ENCODE data around the gene FJX1.

The FJX1 gene

DNA sequence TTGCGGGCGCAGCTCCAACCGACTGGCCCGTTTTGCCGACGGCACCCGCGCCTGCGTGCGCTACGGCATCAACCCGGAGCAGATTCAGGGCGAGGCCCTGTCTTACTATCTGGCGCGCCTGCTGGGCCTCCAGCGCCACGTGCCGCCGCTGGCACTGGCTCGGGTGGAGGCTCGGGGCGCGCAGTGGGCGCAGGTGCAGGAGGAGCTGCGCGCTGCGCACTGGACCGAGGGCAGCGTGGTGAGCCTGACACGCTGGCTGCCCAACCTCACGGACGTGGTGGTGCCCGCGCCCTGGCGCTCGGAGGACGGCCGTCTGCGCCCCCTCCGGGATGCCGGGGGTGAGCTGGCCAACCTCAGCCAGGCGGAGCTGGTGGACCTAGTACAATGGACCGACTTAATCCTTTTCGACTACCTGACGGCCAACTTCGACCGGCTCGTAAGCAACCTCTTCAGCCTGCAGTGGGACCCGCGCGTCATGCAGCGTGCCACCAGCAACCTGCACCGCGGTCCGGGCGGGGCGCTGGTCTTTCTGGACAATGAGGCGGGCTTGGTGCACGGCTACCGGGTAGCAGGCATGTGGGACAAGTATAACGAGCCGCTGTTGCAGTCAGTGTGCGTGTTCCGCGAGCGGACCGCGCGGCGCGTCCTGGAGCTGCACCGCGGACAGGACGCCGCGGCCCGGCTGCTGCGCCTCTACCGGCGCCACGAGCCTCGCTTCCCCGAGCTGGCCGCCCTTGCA lies 1.0 kb downstream of the FJX1 start:
- Mint-ChIP-seq H3K4me1 (peaks cover 17% of the 10 kb centered on the region), H3K27ac (no peak overlapping the region), H3K27me3 (peaks cover 83% of the 10 kb centered on the region), H3K9me3 (no peaks in the 10 kb centered on the region), H3K4me3 (peak overlapping the region; percentile 64 to 76)
- DNase-seq (peak; percentile 21 to 44), ATAC-seq (peak; percentile 65)

DNA sequence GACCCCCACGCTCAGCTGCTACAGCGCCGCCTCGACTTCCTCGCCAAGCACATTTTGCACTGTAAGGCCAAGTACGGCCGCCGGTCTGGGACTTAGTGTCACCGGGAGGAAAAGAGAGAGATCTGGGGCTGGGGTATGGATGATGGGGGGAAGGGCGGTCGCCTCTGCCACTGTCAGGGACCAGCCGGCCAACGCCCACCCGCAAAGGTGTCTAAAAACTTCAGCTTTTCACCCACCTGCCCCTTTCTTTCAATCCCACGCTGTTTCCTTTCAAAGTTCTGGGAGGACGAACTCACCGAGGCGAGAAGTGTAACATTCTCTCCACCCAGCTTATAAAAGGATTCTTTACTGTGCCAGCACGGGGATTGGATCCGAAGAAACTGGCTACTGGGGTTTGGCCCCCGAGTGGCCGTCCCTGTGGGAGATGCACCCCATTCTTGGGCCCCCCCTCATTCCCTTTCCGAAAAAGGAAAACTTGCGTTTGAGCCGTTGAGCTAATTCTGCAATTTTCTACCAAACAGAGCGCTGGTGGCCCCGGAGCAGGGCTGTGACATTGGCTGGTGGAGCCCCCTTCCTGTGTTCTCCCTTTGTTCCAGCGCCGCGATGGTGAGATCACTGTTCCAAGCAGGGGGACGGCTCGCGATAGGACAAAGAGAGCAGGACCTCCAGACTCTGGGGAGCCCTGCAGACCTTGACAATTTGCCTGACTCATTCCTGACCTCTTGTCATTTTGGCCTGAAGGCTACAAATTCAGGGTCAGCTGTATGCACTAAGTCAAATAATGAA lies 1.8 kb downstream of the FJX1 start:
- DNase-seq (no peak), ATAC-seq (no peak)
- Mint-ChIP-seq H3K4me1 (peaks cover 17% of the 10 kb centered on the region), H3K9me3 (no peaks in the 10 kb centered on the region), H3K27me3 (peaks cover 78% of the 10 kb centered on the region), H3K27ac (no peak overlapping the region), H3K4me3 (peak overlapping the region; percentile 64 to 76)

DNA sequence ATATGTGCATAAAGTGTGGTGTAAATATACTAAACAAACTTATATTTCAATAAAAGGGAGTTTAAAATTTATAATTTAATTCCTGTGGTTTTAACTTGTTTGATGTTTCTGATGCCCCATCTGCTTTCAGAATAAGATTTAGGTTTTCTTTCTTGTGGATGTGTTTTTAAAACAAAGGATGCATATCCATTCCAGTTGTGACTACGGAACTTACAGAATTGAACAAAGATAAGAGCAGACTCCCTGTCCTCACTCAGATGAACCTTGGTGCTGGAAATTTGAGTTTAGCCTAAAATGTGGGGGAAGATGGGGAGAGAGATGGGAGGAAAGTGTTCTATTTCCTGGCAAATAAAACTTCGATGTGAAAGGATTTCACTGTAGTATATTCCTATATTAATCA lies 2.5 kb downstream of the FJX1 start:
- Mint-ChIP-seq H3K27me3 (peaks cover 74% of the 10 kb centered on the region), H3K27ac (no peak overlapping the region), H3K4me3 (no peak overlapping the region), H3K9me3 (no peaks in the 10 kb centered on the region), H3K4me1 (peaks cover 17% of the 10 kb centered on the region)
- DNase-seq (no peak), ATAC-seq (no peak)

DNA sequence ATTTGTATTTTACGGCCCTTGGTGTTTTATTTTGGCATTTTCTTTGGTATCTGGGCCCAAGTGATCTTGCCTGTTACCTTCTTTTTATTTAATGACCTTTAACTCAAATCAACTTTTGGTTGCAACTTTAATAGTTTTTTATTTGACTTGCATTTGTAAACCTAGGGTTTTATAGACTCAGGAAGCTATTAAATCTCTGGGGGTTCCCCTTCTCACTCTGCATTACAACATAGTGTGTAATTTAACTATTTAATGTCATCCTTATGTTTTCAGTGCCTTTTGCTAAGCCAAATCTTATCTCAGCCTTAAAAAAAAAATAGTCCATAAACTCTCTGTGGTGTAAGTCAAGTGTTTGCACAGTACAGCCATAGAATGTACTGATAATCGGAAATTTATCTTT lies 3.4 kb downstream of the FJX1 start:
- no peak overlapping the region for H3K27ac Mint-ChIP-seq
- no peak overlapping the region for H3K4me3 Mint-ChIP-seq
- peaks cover 74% of the 10 kb centered on the region for H3K27me3 Mint-ChIP-seq
- no peaks in the 10 kb centered on the region for H3K9me3 Mint-ChIP-seq
- DNase-seq (no peak), ATAC-seq (no peak)
- peaks cover 17% of the 10 kb centered on the region for H3K4me1 Mint-ChIP-seq

DNA sequence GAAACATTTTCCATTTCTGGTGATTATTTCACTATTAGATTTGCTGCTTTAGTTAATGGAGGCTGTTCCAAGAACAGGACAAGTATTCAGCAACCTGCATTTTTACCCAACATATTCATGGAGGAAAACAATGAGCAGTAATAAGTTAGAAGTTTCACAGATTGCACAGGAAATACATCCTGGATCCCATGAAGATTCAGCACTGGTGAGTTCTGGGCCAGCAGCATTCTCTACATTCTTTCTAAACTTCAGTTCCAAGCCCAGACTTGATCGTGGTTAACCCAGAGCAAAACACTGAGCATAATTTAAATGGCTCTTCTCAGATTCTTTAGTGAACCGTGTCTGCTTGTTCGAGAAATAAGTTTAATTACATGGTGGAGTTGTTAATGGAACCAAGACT lies 3.8 kb downstream of the FJX1 start:
- Mint-ChIP-seq H3K4me3 (no peak overlapping the region), H3K4me1 (peaks cover 17% of the 10 kb centered on the region), H3K9me3 (no peaks in the 10 kb centered on the region), H3K27me3 (peaks cover 74% of the 10 kb centered on the region), H3K27ac (no peak overlapping the region)
- no peak for ATAC-seq
- no peak for DNase-seq

DNA sequence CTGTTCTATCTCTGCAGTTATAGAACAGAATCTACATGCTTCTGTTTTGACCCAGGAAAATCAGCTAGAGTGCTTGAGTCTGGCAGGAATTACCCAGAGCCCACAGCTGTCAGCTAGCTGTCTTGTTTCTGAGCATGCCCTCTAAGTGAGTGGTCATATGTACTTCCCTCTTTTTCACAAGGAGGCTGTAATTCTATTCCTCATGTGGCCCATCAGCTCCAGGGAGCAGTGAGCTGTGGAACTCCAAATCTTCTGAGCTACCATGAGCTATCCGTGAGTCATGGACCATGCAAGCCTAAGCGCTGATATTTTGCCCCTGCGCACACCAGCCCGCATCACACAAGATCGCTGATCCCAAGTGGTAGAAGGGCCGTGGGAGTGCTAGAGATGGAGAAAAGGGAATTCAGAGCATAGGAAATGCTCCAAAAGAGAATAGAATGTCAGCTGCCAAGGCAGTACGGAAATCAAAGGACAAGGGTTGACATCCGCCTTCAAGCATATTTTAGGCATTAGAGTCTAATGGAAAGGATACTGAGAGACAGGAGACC lies 5.4 kb downstream of the FJX1 start:
- Mint-ChIP-seq H3K4me3 (no peak overlapping the region), H3K9me3 (no peaks in the 10 kb centered on the region), H3K4me1 (peaks cover 10% of the 10 kb centered on the region), H3K27me3 (peaks cover 76% of the 10 kb centered on the region), H3K27ac (no peak overlapping the region)
- DNase-seq (no peak), ATAC-seq (no peak)

DNA sequence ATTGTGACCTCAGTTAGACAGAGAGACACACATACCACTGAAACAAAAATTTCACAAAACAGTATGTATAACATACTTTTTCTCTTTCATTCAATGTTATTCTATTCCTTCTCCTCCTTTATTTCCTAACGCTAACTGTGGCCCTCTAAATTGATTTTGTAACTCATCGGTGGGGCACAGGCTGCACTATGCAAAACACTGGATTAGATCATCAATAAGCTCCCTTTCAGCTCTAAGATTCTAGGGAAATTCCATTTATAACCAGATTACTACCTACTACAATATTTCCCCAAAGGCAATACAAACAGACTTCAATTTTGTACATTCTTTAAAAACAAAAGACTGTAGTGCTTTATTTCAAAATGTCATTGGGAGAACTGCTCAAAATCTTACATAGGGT lies 6.1 kb downstream of the FJX1 start:
- peaks cover 10% of the 10 kb centered on the region for H3K4me1 Mint-ChIP-seq
- no peak for DNase-seq
- H3K27me3 Mint-ChIP-seq, result peaks cover 81% of the 10 kb centered on the region
- H3K4me3 Mint-ChIP-seq, result no peak overlapping the region
- no peak for ATAC-seq
- H3K9me3 Mint-ChIP-seq, result no peaks in the 10 kb centered on the region
- H3K27ac Mint-ChIP-seq, result no peak overlapping the region

DNA sequence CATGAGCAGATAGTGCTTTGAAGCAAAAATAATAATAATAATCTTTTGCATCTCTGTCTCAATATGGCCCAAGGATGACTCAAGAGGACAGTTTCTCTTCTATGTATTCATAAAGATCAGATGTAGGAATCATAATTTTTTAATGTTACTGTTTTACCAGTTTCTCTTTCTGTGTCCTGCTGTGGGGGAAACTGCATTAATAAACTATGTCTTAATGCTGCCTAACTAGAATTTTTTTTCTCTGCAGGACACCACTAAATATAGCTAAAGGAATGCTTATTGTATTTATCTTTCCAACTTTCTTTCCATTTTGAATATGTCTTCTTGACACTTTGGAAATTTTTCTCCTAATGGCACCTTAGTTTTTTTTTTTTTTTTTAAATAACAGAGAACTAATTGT lies 6.5 kb downstream of the FJX1 start:
- H3K27me3 Mint-ChIP-seq, result peaks cover 79% of the 10 kb centered on the region
- DNase-seq, result no peak
- no peaks in the 10 kb centered on the region for H3K9me3 Mint-ChIP-seq
- no peak overlapping the region for H3K27ac Mint-ChIP-seq
- no peak overlapping the region for H3K4me3 Mint-ChIP-seq
- no peak for ATAC-seq
- peaks cover 6% of the 10 kb centered on the region for H3K4me1 Mint-ChIP-seq

DNA sequence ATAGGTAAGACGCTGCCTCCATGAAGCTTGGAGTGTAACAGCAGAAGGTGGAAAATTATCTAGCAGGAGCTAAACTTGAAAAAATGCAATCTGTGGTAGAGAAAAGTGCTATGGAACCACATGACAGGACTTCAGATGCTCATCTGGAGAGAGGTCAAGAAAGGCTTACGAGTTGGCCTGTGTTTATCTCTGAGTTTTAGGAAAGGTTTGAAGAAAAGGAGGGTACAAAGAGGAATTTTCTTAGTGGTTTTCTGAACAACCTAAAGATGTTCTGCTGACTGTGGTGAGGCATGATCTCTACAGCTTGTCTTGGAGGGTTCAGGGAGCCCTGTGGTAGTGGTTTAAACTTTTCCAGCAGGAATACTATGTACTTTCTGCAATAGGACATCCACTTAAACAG lies 8.2 kb downstream of the FJX1 start:
- Mint-ChIP-seq H3K9me3 (no peaks in the 10 kb centered on the region), H3K4me3 (no peak overlapping the region), H3K27me3 (peaks cover 65% of the 10 kb centered on the region), H3K27ac (no peak overlapping the region), H3K4me1 (no peaks in the 10 kb centered on the region)
- ATAC-seq, result no peak
- no peak for DNase-seq

DNA sequence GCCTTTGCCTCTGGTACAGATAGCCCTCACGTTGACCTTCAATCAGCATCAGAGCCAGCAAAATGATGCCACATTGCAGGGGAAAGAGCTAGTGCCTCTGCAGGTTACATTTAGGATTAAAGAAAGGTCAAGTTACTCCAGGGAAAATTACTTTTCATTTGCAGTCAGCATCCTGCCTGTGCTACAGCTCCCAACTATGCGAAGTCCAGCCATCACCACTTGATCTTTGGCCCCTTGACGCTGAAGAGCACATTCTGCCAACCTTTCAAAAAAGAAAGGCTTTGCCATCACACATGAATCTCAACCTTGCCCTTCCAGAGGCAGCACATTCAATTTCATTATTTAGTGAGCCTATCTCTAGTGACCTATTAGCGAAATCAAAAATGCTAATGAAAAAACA lies 11.3 kb downstream of the FJX1 start:
- Mint-ChIP-seq H3K4me1 (no peaks in the 10 kb centered on the region), H3K27ac (no peak overlapping the region), H3K4me3 (no peak overlapping the region), H3K27me3 (peaks cover 50% of the 10 kb centered on the region), H3K9me3 (no peaks in the 10 kb centered on the region)
- ATAC-seq (no peak), DNase-seq (no peak)

DNA sequence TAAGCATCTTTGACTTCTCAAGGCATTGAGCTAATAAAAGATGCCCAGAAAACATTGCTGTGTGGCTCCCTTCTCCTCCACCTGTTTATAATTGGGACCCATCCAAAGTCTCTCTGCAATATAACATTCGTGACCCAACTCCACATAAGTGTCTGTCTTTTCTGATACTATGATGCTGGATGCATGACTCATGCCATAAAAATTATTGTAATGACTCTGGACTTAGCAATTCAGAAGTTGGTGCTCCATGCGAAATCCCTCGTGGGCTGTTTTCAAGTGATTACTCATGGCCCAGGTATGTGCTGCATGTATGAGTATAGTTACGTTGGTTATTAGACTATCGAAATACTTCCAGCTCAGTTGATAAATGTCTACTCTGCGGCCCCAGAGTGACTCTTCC lies 11.7 kb downstream of the FJX1 start:
- no peak for DNase-seq
- H3K4me3 Mint-ChIP-seq, result no peak overlapping the region
- no peak overlapping the region for H3K27ac Mint-ChIP-seq
- H3K4me1 Mint-ChIP-seq, result no peaks in the 10 kb centered on the region
- ATAC-seq, result no peak
- H3K9me3 Mint-ChIP-seq, result no peaks in the 10 kb centered on the region
- peaks cover 50% of the 10 kb centered on the region for H3K27me3 Mint-ChIP-seq

DNA sequence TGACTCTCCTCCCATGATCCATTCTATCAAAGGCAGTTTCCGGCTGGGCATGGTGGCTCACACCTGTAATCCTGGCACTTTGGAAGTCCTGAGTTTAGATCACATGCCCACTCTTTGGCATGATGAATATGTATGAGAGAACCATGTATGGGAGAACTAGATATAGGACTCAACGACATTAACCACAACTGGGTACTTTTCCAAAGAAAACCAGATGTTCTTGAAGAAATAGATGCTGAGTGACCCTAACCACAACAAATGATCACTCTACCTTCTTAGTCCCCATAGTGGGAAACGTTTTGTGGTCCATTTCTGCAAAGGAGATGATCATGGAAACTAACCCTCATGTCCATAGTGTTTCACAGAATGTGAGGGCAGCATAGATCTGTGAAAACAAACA lies 13.6 kb downstream of the FJX1 start:
- Mint-ChIP-seq H3K27me3 (peaks cover 35% of the 10 kb centered on the region), H3K4me3 (no peak overlapping the region), H3K4me1 (no peaks in the 10 kb centered on the region), H3K27ac (no peak overlapping the region), H3K9me3 (no peaks in the 10 kb centered on the region)
- ATAC-seq (no peak), DNase-seq (no peak)

DNA sequence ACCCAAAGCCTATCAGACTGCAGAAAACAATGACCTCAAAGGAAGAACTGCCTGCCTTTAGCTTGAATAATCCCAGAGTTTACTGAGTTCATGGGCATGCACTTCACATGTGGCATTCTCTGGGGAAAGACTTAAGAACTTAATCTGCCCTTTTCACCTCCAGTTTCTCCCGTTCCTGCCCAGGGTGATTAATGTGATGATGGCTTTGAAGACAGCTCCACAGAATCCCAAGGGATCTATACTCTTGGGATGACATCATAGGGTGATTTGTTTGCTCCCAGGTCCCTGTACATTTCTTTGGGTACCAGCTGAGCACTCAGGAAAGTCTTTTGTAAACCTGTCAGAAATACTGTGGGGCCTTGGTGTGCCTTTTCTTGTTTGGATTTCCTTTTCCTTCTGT lies 14.0 kb downstream of the FJX1 start:
- Mint-ChIP-seq H3K4me1 (no peaks in the 10 kb centered on the region), H3K27me3 (peaks cover 31% of the 10 kb centered on the region), H3K9me3 (no peaks in the 10 kb centered on the region), H3K27ac (no peak overlapping the region), H3K4me3 (no peak overlapping the region)
- ATAC-seq (no peak), DNase-seq (no peak)

DNA sequence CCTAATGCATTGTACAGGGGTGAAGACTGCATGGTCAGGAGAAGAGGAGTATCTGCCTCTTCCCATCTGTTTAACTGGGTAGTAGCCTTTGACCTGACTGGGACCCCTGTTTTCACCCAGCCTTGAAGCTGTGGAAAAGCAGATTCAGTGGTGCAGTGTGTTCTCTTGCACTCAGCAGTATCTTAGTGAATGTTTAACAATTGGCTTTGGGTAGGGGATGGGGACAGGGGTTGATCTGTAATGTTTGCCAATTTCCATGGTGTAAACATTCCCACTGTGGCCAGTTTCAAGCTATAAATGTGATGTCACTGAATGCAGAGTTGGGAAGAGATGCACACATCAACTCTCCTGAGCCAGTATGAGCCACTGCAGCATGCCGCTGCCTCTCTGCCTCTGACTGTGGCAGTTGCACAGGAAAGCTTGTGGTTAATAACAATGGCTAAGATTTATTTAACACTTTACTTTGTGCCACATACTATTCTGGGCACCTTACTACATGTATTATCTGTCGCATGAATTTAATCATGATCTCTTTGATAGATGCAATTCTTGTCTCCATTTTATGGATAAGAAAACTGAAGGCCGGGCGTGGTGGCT lies 15.7 kb downstream of the FJX1 start:
- no peak for DNase-seq
- Mint-ChIP-seq H3K27ac (no peak overlapping the region), H3K9me3 (no peaks in the 10 kb centered on the region), H3K4me3 (no peak overlapping the region), H3K4me1 (no peaks in the 10 kb centered on the region), H3K27me3 (peaks cover 21% of the 10 kb centered on the region)
- ATAC-seq, result no peak

DNA sequence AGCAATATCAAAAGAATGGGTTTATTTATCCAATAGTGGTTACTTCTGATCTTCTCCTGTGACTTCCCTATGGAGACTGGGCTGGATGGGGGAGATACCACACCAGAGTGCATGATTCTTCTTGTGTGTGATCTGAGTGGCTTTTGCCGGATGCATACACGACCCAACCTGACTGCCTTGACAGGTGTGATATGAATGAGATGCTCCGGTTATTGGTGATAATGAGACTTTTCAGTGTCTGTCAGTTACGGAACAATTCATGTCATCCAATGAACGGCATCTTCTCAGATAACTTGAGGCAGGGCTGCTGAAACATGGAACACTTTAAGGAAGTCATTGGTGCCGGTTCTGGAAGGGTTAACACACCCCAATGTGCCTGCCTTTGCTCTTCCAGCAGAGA lies 17.7 kb downstream of the FJX1 start:
- H3K4me3 Mint-ChIP-seq, result no peak overlapping the region

DNA sequence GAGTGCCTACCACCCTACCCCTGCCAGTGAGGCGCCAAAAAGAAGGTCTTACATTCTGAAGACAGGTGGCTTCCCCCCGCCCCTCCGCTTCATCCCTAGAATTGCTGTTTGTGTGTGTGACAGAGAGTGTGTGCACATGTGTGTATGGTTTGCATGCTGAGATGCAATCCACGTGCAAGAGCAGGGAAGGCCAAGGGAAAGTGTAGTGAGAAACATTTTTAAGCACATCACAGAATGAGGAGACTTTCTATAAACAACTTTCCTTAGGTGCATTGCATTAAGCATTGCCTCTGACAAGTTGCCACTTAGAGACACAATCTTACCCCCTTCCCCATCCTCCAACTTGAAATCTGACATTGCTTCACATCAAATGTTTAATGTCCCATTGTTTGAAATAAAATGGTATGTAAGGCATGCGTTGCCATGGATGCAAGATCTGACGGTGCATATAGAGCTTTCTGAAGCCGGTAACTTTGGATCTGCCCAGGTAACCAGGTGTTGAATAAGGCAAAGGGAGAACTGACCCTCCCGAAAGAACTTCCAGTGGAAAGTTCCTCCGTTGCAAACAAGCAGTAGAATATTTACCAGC lies 21.4 kb downstream of the FJX1 start:
- Mint-ChIP-seq H3K27ac (no peak overlapping the region), H3K9me3 (no peaks in the 10 kb centered on the region), H3K27me3 (no peaks in the 10 kb centered on the region), H3K4me1 (no peaks in the 10 kb centered on the region), H3K4me3 (no peak overlapping the region)
- no peak for ATAC-seq
- DNase-seq, result no peak

More for the DNA sequence above, 17.7 kb downstream of the FJX1 start:
- ATAC-seq (no peak), DNase-seq (no peak)
- H3K4me1 Mint-ChIP-seq, result no peaks in the 10 kb centered on the region
- no peak overlapping the region for H3K27ac Mint-ChIP-seq
- no peaks in the 10 kb centered on the region for H3K9me3 Mint-ChIP-seq
- H3K27me3 Mint-ChIP-seq, result peaks cover 15% of the 10 kb centered on the region

All from stimulated activated naive CD8-positive, alpha-beta T cell treated with anti-CD3 and anti-CD28 coated beads, Interleukin-15, amount 100 ng/mL, for 72 hours (primary cell).